GM12874 (cell line): Measurements from ENCODE around the gene FGFRL1.

Experiments used
- CTCF ChIP-seq: IDR thresholded peaks from 2 replicates; pipeline ENCODE4 v1.5.1; 2011; ENCODE audit warnings: low read depth, mild to moderate bottlenecking, control low read depth, low read length, moderate library complexity; ENCODE audit not compliant: insufficient read depth

The FGFRL1 gene

GRCh38 chr4:1028574-1029220, 17.3 kb downstream of the FGFRL1 start:
- no peak for TF ChIP-seq CTCF

GRCh38 chr4:1029529-1029928, 18.1 kb downstream of the FGFRL1 start:
- TF ChIP-seq CTCF, result no peak

GRCh38 chr4:1030031-1030430, 18.6 kb downstream of the FGFRL1 start:
- no peak for TF ChIP-seq CTCF

- TF ChIP-seq CTCF, result no peak
These were observed 19.1 kb downstream of the FGFRL1 start for GRCh38 chr4:1030559-1030958.

GRCh38 chr4:1031346-1031745, 19.9 kb downstream of the FGFRL1 start:
- TF ChIP-seq CTCF, result no peak

GRCh38 chr4:1031956-1032795, 20.8 kb downstream of the FGFRL1 start:
- TF ChIP-seq CTCF, result peak; percentile 26; the same call in 1 of the 2 replicates

- TF ChIP-seq CTCF, result no peak
These were observed 21.4 kb downstream of the FGFRL1 start for GRCh38 chr4:1032861-1033260.
